Measurements from ENCODE around the gene SFRP4. TPM values are rescaled to one million over a fixed set of nuclear protein-coding genes. Genes with fewer than 3 reads are reported as not detected.

Gene SFRP4
- polyA plus RNA-seq, 1 of the 3 experiments (the other 2 are of a cell fraction) = not detected

- peaks cover 0 to 19% of the 10 kb centered on the region in 2 experiments; a peak in 2 of 4 replicates for H3K4me1 ChIP-seq (ENCODE audit: control insufficient read depth in 1 of 2, insufficient read depth in 2 of 2, low read depth in 1 of 2, low read length in 1 of 2)
- H3K27me3 ChIP-seq (ENCODE audit: insufficient read depth) = peaks cover 39% of the 10 kb centered on the region; the same call in 1 of the 2 replicates
- WGBS (ENCODE audit: low lambda C conversion rate) = 8% methylated on average over 19 of the region's 57 CpGs
- ChIA-PET CTCF (interaction anchor here (0.5 to 16.2 kb wide), 45 partner anchors 10 to 704 kb away, joined by 3 to 280 read pairs (median 7); no protein-coding TSS in a partner anchor), POLR2A (no interaction called here)
- H2AFZ ChIP-seq (ENCODE audit: low read depth) = peak overlapping the region; percentile 45; the same call in 1 of the 2 replicates
- no peaks in the 10 kb centered on the region for H4K20me1 ChIP-seq (ENCODE audit: insufficient read depth)
- peak; percentile 63 for DNase-seq
- peak overlapping the region; percentile 70 for H3K4me2 ChIP-seq
- no peak overlapping the region for H3K27ac ChIP-seq (ENCODE audit: low read depth in 2 of 2, low read length in 1 of 2)
- TF ChIP-seq MXI1 (IDR thresholded peaks at IDR 0.05; ENCODE audit: low read depth, low read length) = no peak
- no peak for TF ChIP-seq NFIC (IDR thresholded peaks at IDR 0.05; ENCODE audit: borderline replicate concordance)
- TF ChIP-seq CHD2 (IDR thresholded peaks at IDR 0.05; ENCODE audit: low read length, partially characterized antibody) = no peak
- TF ChIP-seq ZBTB33 (IDR thresholded peaks at IDR 0.05; ENCODE audit: borderline replicate concordance, low read depth) = no peak
- TF ChIP-seq RFX5 (IDR thresholded peaks at IDR 0.05; ENCODE audit: low read length) = no peak
- TF ChIP-seq EP300 (IDR thresholded peaks at IDR 0.05; ENCODE audit: borderline replicate concordance in 1 of 2, low read depth in 1 of 2, low read length in 1 of 2) = no peak
- no peak for TF ChIP-seq TEAD4 (IDR thresholded peaks at IDR 0.05; ENCODE audit: borderline replicate concordance, insufficient read depth)
- no peak for TF ChIP-seq TAF1 (IDR thresholded peaks at IDR 0.05; ENCODE audit: borderline replicate concordance, low read depth, low read length)
- no peak for TF ChIP-seq IRF3 (IDR thresholded peaks at IDR 0.05; ENCODE audit: low read depth, low read length)
- no peak for TF ChIP-seq TCF12 (IDR thresholded peaks at IDR 0.05)
- no peak for TF ChIP-seq JUND (IDR thresholded peaks at IDR 0.05)
- no peaks in the 10 kb centered on the region for H3K36me3 ChIP-seq (replicated peaks in 1 of 2; ENCODE audit: control insufficient read depth in 1 of 2, insufficient read depth in 2 of 2, low read length in 1 of 2)
- no peaks in the 10 kb centered on the region for H3F3A ChIP-seq (replicated peaks; ENCODE audit: insufficient read depth)
- peak overlapping the region; percentile 51 to 54; a peak in 3 of 4 replicates for H3K4me3 ChIP-seq (ENCODE audit: low read depth in 2 of 2, low read length in 1 of 2)
- H3K9ac ChIP-seq = no peak overlapping the region
- H3K9me3 ChIP-seq = no peaks in the 10 kb centered on the region
- H3K9me2 ChIP-seq = no peaks in the 10 kb centered on the region
- no peaks in the 10 kb centered on the region for H3K79me2 ChIP-seq (ENCODE audit: insufficient read depth)
These were observed 472 bp downstream of the SFRP4 start for GRCh38 chr7:37916017-37916672.

GRCh38 chr7:37915438-37915837 is 1.2 kb downstream of the SFRP4 start:
- peak; percentile 49 for DNase-seq
- Histone ChIP-seq H2AFZ (ENCODE audit: low read depth) (no peak overlapping the region), H3K4me1 (ENCODE audit: control insufficient read depth in 1 of 2, insufficient read depth in 2 of 2, low read depth in 1 of 2, low read length in 1 of 2) (peaks cover 0 to 19% of the 10 kb centered on the region in 2 experiments; a peak in 2 of 4 replicates), H3K4me2 (no peak overlapping the region), H3K9ac (no peak overlapping the region), H3K36me3 (replicated peaks in 1 of 2; ENCODE audit: control insufficient read depth in 1 of 2, insufficient read depth in 2 of 2, low read length in 1 of 2) (no peaks in the 10 kb centered on the region), H3K27ac (ENCODE audit: low read depth in 2 of 2, low read length in 1 of 2) (no peak overlapping the region), H3K9me2 (no peaks in the 10 kb centered on the region), H3K4me3 (ENCODE audit: low read depth in 2 of 2, low read length in 1 of 2) (no peak overlapping the region; a peak in 1 of 4 replicates), H3F3A (replicated peaks; ENCODE audit: insufficient read depth) (no peaks in the 10 kb centered on the region), H3K9me3 (no peaks in the 10 kb centered on the region), H3K79me2 (ENCODE audit: insufficient read depth) (no peaks in the 10 kb centered on the region), H4K20me1 (ENCODE audit: insufficient read depth) (no peaks in the 10 kb centered on the region), H3K27me3 (ENCODE audit: insufficient read depth) (peaks cover 39% of the 10 kb centered on the region; the same call in 1 of the 2 replicates)
- ChIA-PET CTCF (interaction anchor here (1.7 to 16.2 kb wide), 10 partner anchors 11 to 680 kb away, joined by 4 to 280 read pairs (median 22); no protein-coding TSS in a partner anchor), POLR2A (no interaction called here)
- no peak for TF ChIP-seq GABPA (IDR thresholded peaks at IDR 0.05; ENCODE audit: low read depth)
- TF ChIP-seq USF2 (IDR thresholded peaks at IDR 0.05; ENCODE audit: borderline replicate concordance, low read depth, low read length) = no peak
- TF ChIP-seq FOXM1 (IDR thresholded peaks at IDR 0.05; ENCODE audit: low read depth) = no peak
- no peak for TF ChIP-seq FOXJ3 (CRISPR knock-in tag; IDR thresholded peaks at IDR 0.05)
- TF ChIP-seq RCOR1 (IDR thresholded peaks at IDR 0.05; ENCODE audit: low read length) = peak; percentile 30; the same call in 1 of the 2 replicates
- no peak for TF ChIP-seq ELF1 (IDR thresholded peaks at IDR 0.05)
- 21% methylated on average over 5 of the region's 5 CpGs for WGBS (ENCODE audit: low lambda C conversion rate)

Measured in SK-N-SH (cell line).